Right forelimb (tissue), 1 donor: ENCODE measurements around the gene CDK5RAP2.
"Not testable (repeated sequence)": the region's sequence is repeated elsewhere in the genome, so short reads cannot be mapped to it uniquely, and the experiment has no call there.

Experiments used
- DNase-seq: peaks from one replicate; pipeline ENCODE4 v3.0.0-alpha.2; 2018

CDK5RAP2 gene

GRCh38 chr9:120464176-120464886 lies 115.6 kb downstream of the CDK5RAP2 start:
- no peak for DNase-seq

DNA sequence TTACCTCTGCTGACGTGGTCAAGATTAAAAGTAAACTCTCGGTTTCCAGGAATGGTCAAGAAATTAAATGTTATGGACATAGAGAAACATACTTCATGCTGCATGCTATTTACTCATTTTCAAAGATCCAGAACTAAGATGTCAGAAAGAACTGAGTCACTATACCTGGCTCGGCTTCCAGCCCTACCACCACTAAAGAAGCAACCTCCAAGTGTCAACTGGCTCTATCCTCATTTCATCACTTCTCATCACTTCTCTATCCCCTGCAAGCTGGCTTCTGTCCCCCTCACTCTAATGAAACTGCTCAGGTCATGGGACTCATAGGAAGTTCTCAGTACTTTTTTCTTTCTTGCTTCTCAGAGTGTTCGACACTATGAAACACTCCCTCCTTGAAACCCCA lies 116.2 kb downstream of the CDK5RAP2 start:
- no peak for DNase-seq

- DNase-seq = not testable (repeated sequence)
Measured at GRCh38 chr9:120461677-120462076, 118.3 kb downstream of the CDK5RAP2 start.

DNA sequence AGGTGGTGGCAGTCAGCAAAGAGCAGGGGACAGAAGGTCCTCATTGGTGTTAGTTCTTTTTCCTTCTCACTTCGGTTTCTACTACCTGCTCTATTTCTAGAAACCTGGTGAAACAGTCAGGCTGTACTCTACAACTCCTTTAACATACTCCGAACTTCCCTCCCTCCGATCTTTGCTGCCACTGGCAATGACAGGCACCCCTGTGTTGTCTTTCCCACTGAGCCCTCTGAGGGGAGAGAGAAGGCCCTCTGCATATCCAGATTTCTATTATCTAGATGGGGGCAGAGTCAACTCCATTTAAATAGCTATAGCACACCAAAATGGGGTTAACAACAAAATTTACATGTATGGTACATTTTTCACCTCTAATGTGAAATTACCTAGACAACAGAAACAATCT lies 123.7 kb downstream of the CDK5RAP2 start:
- no peak for DNase-seq

DNA sequence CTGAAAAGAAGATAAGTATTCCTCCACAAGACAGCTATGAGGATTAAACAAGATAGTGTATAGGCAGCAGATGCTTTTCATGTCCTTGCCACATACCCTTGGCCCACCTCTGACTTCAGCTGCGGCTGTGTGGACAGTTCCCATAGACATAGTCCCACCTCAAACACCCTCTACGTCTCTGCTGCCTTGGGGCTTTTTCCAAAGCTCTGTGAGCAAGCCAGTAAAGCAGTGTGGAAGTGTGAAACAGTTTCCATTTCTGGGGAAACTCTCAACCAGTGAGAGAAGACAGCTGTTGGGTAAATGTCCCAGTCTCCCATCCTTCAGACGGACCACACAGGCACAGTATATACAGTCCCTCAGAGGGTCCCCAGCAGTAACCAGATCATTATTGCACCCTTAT lies 125.5 kb downstream of the CDK5RAP2 start:
- no peak for DNase-seq

GRCh38 chr9:120453792-120454191 lies 126.2 kb downstream of the CDK5RAP2 start:
- DNase-seq = no peak

- no peak for DNase-seq
Measured at GRCh38 chr9:120452631-120453030, 127.3 kb downstream of the CDK5RAP2 start.

- DNase-seq = no peak
Measured at GRCh38 chr9:120450916-120451315, 129.1 kb downstream of the CDK5RAP2 start.

DNA sequence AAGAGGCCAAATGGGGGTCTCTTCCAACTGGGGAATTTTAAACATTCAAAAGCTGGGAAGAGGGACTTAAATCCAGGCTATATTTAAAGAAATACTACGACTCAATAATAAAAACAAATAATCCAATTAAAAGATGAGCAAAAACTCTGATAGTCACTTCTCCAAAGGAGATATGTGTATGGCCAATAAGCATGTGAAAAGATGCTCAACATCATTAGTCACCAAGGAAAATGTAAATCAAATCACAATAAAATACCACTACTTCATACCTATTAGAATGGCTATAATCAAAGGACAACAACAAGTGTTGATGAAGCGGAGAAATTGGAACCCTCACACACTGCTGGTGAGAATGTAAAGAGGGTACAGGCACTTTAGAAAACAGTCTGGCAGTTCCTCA lies 130.4 kb downstream of the CDK5RAP2 start:
- no peak for DNase-seq

DNA sequence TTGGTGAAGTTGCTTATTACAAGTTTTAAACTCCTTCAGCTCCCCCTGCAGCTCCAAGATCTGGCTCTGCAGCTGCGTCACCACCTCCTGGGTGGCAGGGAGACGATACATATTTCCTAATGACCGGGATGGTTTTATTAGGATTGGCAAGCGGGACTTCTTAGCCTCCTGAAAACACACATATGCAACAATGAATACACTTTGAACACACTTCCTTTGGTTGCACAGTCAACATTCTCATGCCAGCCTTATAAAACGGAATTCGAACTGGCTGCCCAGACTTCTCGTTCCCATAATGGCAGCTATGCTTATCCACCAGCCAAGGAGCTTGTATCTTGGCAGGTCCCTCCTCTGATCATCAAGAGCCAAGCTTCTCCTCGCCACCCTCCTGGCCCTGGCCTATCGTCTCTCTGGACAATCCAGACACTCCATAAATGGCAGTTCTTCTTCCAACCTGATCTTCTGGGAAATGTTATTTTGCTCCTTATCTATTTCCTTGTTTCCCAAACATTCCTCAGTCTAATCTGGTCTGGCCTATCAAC lies 131.9 kb downstream of the CDK5RAP2 start:
- no peak for DNase-seq

GRCh38 chr9:120446671-120447070 lies 133.3 kb downstream of the CDK5RAP2 start:
- no peak for DNase-seq

DNA sequence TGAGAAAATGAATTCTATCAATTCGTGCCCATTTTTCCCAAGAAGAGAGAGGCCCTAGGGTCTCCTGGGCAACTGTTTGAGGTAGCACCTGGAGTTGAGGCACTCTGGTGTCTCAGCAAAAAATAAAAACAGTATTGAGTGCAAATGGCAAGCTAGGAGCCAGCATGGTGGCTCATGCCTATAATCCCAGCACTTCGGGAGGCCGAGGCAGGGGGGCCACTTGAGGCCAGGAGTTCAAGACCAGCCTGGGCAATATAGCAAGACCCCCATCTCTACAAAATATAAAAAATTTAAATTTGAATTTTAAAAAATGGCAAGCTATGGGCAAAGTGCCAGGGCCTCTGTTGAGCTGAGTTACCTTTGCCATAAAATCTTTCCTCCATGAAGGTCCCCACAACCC lies 136.0 kb downstream of the CDK5RAP2 start:
- DNase-seq = no peak

DNA sequence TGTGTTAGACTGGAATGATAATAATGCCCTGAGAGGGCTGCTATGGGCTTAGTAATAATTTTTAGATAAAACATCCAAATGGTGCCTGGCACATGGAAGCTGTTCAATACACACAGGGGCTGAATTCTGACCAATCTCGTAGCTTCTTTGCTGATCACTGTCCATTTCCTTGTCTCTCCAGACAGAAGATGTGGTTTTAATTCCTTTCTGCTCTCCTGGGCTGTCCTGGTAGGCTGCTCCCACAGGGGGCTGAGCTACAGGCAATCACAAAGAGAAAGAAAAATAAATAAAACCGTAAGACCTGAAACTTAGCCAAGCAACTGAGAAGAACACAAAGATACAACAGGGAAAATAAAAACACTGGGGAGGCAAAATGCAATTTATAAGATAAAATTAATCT lies 136.5 kb downstream of the CDK5RAP2 start:
- no peak for DNase-seq

DNA sequence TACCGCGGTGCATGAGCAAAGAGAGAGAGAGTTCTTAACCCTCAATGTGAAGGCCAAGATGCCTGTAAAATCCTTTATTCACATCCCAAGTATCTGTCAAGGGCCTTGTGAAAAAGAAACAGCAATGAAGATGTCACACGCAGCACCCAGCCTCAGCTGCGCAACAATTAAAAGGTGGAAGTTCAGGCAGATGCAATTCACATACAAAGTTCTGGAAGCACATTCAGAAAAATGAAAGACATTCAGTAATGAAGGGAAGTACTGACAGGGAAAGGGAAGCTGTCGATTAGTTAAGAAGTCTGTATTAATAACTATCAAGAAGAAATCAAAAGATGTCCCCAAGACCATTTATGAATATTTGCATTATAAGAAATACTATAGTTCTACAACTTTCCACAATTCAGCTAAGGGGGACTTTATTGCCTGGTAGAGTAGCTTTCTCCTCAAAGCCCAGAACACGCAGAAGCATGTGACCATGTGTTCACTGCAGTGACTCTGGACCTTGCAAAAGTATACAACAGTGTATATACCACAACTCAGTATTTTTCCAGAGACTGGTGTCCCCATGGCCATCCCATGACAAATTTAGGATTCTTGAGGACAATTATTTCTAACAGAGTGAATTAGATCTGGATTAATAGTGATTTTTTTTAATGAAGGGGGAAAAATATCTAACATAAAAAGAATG lies 137.5 kb downstream of the CDK5RAP2 start:
- no peak for DNase-seq

DNA sequence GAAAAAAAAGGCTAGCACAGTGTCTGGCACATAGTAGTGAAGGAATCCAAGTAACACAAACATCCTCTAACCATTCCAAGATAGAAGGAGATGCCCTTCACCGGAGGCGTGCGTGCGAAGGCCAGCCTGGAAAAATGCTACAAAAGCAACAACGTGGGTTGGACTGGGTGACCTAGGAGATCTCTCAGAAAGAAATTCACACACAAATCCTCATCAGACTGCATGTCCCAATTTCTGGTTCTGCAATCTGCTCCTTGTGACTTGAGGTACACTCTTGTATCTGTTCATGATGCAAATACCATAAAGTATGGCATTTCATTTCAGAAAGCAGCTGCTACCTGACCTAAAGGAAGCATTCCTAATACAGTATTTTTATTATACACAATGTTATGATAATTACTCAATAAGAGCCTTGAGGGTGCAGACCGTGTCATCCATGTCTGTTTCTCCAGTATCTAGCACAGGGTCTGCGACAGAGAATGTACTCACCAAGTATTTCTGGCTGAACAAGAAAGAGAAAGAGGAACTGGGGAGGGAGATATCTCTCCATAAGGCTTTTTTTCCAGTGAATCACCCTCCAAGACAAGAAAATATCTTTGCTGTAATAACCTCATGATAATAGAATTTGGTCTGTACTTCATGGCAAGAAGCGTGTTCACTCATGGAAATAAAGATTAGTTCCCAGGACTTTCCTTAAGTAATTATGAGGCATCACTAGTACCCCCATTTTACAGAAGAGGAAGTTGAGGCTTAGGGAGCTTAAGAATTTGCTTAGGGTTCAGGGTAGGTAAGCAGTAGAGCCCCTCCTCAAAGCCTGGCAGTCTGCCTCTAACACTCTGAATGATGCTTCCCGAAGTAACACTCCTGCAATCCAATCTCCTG lies 138.3 kb downstream of the CDK5RAP2 start:
- DNase-seq = no peak

DNA sequence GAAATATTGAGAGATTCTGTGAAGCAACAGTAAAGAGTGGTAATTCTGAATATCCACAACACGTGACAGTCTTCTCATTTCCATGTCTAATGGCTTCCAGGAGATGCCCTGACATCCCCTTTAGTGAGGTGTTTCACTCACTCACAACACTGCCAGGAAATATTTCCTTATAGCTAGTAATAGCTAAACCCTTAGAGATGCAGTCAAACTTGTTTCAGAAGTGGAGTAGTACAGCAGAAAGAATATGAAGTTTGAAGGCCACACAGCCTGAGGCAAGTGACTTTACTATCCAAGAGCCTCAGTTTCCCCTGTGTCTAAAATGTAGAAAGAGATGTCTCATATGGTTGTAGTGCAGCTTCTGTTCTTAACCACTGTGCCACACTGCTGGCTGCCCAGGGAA lies 139.2 kb downstream of the CDK5RAP2 start:
- DNase-seq = no peak

DNA sequence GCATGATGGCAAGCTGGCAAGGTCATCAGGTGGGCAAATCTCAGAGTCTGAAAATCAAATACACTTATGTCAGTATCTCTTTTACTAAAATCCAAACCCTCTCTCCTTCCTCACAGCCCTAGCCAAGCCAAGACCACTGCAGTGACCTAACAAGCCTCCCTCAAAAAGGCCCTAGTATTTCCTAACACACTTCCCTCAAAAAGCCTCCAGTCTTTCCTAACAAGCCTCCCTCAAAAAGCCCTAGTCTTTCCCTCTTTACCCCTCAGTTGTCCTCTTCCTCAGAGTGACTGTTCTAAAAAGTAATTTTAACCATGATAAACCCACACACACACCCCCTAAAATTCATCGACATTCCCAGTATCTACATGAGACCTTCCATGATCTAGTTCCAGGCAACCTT lies 140.0 kb downstream of the CDK5RAP2 start:
- DNase-seq = no peak

- no peak for DNase-seq
Measured at GRCh38 chr9:120438836-120439546, 141.0 kb downstream of the CDK5RAP2 start.

DNA sequence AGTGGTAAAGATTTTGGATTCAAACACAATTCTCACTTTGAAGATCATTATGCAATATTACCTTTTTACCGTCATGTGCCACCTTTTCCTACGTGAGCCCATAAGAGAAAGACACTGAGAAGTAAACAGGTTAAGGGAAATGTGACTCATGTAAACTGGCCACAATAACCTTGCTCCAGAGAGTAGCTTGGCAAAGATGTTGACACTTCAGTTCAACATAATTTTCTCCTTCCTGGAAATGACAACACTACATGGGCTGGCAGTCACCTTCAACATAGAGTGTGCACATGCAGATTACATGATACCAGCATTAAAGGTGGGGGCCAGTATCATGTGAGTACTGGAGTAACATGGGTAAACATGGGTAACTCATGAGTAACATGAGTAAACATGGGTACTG lies 141.9 kb downstream of the CDK5RAP2 start:
- DNase-seq = no peak

GRCh38 chr9:120436983-120437475 lies 142.9 kb downstream of the CDK5RAP2 start:
- DNase-seq = no peak

- no peak for DNase-seq
Measured at GRCh38 chr9:120436446-120436845, 143.5 kb downstream of the CDK5RAP2 start.

GRCh38 chr9:120435091-120435490 lies 144.9 kb downstream of the CDK5RAP2 start:
- DNase-seq = no peak

GRCh38 chr9:120434532-120434931 lies 145.4 kb downstream of the CDK5RAP2 start:
- DNase-seq = peak; percentile 53
